ENCODE data around the gene MYF5.

The MYF5 gene

DNA sequence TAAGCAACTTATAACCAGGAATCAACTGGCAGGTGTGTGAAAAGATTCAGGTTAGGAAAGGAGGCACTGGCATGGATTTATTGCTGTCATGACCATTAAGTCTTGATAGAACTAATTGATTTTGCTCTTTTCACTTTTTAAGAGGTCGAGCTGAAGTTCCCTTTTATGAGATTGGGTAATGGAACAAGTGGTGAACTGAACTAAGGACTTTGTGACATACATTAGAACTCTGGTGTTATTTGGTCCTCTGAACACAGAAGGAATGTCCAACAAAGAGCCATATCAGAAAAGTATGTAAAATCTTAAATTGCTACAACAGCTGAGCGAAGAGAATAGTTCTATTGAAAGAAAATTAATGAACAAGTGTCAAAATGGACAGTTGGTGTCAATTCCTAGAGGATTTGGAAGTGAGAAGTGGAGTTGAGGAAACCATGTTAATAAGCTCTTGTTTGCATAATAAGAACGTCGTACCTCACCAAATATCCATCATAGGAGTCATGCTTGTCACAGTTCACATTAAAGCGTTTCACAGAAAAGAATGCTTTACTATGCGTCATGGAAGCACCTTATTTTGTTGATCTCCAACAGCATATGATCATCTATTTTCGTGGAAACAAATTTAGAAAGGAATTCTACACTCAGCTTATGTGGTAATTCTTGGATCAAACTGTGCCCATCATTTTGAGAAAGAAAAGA lies 17.7 kb upstream of the MYF5 start:
- no peak for DNase-seq (ENCODE audit: low spot score)
- TF ChIP-seq, protein P1, sequence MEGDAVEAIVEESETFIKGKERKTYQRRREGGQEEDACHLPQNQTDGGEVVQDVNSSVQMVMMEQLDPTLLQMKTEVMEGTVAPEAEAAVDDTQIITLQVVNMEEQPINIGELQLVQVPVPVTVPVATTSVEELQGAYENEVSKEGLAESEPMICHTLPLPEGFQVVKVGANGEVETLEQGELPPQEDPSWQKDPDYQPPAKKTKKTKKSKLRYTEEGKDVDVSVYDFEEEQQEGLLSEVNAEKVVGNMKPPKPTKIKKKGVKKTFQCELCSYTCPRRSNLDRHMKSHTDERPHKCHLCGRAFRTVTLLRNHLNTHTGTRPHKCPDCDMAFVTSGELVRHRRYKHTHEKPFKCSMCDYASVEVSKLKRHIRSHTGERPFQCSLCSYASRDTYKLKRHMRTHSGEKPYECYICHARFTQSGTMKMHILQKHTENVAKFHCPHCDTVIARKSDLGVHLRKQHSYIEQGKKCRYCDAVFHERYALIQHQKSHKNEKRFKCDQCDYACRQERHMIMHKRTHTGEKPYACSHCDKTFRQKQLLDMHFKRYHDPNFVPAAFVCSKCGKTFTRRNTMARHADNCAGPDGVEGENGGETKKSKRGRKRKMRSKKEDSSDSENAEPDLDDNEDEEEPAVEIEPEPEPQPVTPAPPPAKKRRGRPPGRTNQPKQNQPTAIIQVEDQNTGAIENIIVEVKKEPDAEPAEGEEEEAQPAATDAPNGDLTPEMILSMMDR (IDR thresholded peaks at IDR 0.05; ENCODE audit: extremely low read depth, missing control alignments), result no peak

DNA sequence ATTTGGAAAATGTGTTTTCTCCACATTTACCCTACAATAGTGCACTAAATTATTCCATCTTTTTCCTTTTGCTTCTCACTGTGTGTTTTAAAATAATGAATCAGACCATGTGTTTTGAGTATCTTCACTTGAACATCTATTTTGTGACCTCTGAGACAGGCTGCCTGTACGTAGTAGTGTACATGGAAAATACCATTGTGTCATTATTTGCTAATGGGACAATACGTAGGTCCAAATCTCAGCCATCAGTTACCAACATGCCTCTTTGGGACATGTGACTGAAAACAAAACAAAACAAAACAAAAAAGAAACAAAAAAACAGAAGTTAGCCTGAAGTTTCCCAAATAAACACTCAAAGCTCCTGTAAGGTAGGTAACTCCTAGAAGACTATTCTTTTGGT lies 16.4 kb upstream of the MYF5 start:
- DNase-seq (ENCODE audit: low spot score), result no peak
- TF ChIP-seq, protein P1 (IDR thresholded peaks at IDR 0.05; ENCODE audit: extremely low read depth, missing control alignments), result no peak

DNA sequence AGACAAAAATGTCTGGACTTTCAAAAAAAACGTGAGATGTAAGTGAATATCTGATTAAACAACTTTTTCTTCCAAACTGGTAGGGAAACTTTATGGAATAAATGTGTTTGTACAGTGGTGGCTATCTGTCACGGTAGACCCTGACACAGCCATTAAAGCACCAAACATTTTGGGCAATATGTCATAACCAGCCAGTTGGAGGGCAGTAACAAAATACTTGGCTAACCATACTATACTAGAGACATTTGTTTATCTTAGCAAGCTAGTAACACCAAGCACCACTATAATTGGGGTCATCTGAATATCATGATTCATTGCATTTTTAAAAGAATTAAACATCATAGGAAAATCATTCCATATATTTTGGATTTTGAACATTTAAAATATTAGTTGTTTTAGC lies 15.3 kb upstream of the MYF5 start:
- no peak for DNase-seq (ENCODE audit: low spot score)
- TF ChIP-seq, protein P1 (IDR thresholded peaks at IDR 0.05; ENCODE audit: extremely low read depth, missing control alignments), result no peak

DNA sequence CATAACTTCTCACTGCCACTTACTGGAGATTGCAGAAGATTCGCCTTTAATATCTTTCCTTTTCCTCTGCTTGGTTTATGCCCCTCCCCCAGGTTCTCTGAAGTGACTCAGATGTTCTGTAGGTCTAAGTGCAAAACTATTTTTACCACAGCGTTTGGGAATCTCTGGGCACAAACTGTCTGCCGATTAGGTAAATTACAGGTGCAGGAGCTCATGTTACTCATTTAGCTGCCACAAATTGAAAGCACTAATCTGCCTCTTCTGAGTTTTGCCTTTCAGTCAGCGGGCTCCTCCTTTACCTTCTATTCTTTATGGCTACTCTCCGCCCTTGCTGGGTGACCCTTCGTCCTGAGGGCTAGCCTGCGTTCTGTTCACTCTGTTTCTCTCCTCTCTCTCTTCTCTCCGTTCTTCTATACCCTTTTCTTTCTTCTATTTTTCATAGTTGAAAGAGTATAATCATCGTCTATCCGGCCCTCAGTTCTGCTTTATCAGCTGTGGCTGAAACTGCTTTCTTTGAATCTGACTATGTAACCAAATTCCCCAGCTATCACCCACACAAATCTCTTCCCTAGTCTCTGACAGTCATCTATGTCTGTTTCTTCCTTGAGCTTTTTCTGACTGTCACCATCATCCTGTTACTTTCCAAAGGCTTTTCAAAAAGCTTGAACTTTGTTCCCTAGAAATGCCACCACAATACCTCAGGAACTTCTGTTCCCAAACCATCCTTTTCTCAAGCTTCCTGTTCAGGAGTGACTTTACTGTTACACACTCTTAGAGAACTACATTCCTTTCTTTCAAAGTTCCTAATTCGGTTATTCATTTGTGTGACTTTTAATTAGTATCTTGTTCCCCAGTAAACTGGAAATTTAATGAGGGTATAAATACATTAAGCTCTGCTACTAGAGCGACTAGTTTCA lies 13.6 kb upstream of the MYF5 start:
- DNase-seq (ENCODE audit: low spot score), result no peak
- TF ChIP-seq, protein P1 (IDR thresholded peaks at IDR 0.05; ENCODE audit: extremely low read depth, missing control alignments), result no peak

DNA sequence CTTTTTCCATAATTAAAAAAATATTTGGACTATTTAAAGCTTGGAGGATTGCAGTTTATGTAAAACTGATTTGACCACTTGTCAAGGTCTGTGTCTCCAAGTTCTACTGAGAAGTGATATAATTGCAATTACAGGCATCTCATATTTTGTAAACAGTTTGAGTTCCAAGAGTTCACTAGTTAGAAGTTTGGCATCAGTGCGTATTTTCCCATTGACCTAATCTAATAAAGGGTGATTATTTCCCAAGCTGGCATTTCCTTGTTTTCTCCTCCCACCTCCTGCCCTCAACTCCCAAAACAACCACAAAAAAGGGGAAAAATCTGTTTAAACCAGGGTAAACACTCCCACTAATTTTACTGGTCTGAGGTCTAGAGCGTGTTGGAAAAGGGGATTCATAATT lies 12.3 kb upstream of the MYF5 start:
- TF ChIP-seq, protein P1 (IDR thresholded peaks at IDR 0.05; ENCODE audit: extremely low read depth, missing control alignments), result no peak
- no peak for DNase-seq (ENCODE audit: low spot score)

DNA sequence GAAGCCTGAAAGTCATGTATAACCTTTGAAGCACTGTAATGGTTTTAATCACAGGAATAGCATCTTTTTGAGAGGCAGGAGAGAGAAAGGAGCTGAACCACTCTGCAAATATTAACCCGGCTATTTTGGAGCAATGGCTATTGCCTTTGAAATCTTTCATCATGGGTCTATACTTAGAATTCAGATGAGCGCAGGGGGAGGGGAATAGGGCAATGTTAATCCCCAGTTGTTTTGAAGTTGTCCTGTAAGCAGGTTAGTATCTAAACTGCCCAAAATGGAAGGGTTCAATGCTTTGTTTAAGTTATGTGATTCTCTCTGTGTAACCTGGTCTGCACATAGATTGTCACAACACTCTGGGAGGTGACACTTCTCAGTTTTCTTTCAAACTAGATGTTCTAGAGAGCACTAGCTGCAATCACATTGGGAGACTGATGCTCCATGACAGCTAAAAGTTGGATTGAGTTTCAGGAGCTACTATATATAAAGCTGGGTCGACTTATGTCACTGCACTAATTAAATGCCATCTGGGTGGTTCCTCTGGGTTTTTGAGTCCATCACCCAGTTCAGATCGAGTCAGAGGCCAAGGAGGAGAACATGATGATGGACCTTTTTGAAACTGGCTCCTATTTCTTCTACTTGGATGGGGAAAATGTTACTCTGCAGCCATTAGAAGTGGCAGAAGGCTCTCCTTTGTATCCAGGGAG lies 9.4 kb upstream of the MYF5 start, which contains the start of gene MYF6:
MYF6 (plus strand) TSS at position 509 of the 704 bp plus-strand sequence; CDS start at position 595, 86 bp downstream.
- DNase-seq (ENCODE audit: low spot score), result no peak
- TF ChIP-seq, protein P1 (IDR thresholded peaks at IDR 0.05; ENCODE audit: extremely low read depth, missing control alignments), result no peak
